GM19452 (cell line): ENCODE results near the gene AAGAB.

ENCODE experiments used
- ATAC-seq: cut with Tn5 transposase; IDR thresholded peaks from one replicate; pipeline ENCODE4 v1.9.1; 2021; ENCODE audit not compliant: unreplicated experiment

The AAGAB gene

GRCh38 chr15:67174864-67175573 lies 79.4 kb downstream of the AAGAB start:
- no peak for ATAC-seq

GRCh38 chr15:67174446-67174845 lies 80.0 kb downstream of the AAGAB start:
- no peak for ATAC-seq

GRCh38 chr15:67173786-67174185 lies 80.7 kb downstream of the AAGAB start:
- no peak for ATAC-seq

- ATAC-seq: no peak
Measured at GRCh38 chr15:67173005-67173404, 81.5 kb downstream of the AAGAB start.

GRCh38 chr15:67172172-67172571 lies 82.3 kb downstream of the AAGAB start:
- no peak for ATAC-seq

- ATAC-seq: no peak
Measured at GRCh38 chr15:67171471-67171870, 83.0 kb downstream of the AAGAB start.

GRCh38 chr15:67170143-67170925 lies 84.1 kb downstream of the AAGAB start:
- no peak for ATAC-seq

- no peak for ATAC-seq
Measured at GRCh38 chr15:67168694-67169093, 85.8 kb downstream of the AAGAB start.

GRCh38 chr15:67167091-67167490 lies 87.4 kb downstream of the AAGAB start:
- ATAC-seq: no peak

GRCh38 chr15:67166280-67167009 lies 88.0 kb downstream of the AAGAB start:
- no peak for ATAC-seq

GRCh38 chr15:67165254-67166253 lies 88.9 kb downstream of the AAGAB start:
- ATAC-seq: no peak

- no peak for ATAC-seq
Measured at GRCh38 chr15:67164811-67165253, 89.6 kb downstream of the AAGAB start.

- no peak for ATAC-seq
Measured at GRCh38 chr15:67164401-67164791, 90.1 kb downstream of the AAGAB start.

- no peak for ATAC-seq
Measured at GRCh38 chr15:67163180-67163579, 91.3 kb downstream of the AAGAB start.

- ATAC-seq: no peak
Measured at GRCh38 chr15:67161881-67162280, 92.6 kb downstream of the AAGAB start.

- ATAC-seq: no peak
Measured at GRCh38 chr15:67161412-67161811, 93.0 kb downstream of the AAGAB start.

GRCh38 chr15:67158367-67158766 lies 96.1 kb downstream of the AAGAB start:
- no peak for ATAC-seq

GRCh38 chr15:67157521-67158252 lies 96.8 kb downstream of the AAGAB start:
- no peak for ATAC-seq

GRCh38 chr15:67156834-67157233 lies 97.6 kb downstream of the AAGAB start:
- ATAC-seq: no peak

GRCh38 chr15:67156426-67156825 lies 98.0 kb downstream of the AAGAB start:
- no peak for ATAC-seq
